HG02943 (cell line): Measurements from ENCODE around the gene CDH23.

Experiments
- ATAC-seq: cut with Tn5 transposase; IDR thresholded peaks from one replicate; pipeline ENCODE4 v1.9.1; 2021; ENCODE audit warnings: mild to moderate bottlenecking, low read depth, moderate library complexity; ENCODE audit not compliant: unreplicated experiment

CDH23 gene

DNA sequence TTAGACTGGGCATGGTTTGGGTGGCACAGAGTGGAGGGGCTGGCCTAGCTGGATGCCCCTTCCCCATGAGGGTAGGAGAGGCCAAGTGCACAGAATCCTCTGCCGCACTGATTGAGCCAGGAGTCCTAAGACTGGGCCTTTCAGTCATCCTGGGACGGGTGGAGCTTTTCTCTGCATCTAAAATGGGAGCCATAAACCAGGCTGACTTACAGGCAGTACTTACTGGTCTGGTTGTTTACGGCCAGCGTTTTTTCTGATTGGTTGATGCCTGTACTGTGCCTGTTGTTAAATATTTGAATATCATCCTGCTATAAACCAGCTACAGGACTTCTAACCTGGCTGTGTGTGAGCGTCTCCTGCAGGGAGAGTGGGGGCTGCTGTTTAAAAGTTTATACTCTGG, 107.8 kb downstream of the CDH23 start:
- ATAC-seq, result no peak

DNA sequence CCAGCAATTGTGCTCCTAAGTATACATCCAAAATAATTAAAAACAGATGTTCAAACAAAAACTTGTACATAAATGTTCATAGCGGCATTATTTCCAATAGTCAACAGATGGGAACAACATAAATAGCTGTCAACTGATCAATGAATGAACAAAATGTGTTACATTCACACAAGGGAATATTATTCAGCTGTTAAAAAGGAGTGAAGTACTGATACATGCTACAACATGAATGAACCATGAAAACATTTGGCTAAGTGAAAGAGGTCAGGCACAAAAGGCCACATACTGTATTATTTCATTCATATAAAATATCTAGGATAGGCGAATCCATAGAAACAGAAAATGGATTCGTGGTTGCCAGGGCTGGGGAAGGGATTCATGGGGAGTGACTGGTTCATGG, 109.1 kb downstream of the CDH23 start:
- no peak for ATAC-seq

DNA sequence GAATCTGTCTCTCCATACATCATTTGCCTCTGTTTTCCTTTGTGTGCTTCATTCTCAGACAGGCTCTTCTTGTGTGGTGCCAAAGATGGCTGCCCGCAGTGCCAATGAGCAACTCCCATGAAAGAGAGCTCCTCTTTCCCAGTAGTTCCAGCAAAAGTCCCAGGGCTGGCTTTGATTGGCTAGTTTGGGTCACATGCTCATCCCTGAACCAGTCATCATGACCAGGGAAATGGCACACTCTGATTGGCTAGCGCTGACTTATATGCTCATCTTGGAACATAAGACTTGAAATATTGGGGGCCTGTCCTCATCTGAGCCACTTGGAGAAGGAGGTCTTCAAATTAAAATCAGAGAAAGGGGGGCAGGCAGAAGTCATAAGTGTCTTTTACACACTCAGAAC, 112.7 kb downstream of the CDH23 start:
- no peak for ATAC-seq

DNA sequence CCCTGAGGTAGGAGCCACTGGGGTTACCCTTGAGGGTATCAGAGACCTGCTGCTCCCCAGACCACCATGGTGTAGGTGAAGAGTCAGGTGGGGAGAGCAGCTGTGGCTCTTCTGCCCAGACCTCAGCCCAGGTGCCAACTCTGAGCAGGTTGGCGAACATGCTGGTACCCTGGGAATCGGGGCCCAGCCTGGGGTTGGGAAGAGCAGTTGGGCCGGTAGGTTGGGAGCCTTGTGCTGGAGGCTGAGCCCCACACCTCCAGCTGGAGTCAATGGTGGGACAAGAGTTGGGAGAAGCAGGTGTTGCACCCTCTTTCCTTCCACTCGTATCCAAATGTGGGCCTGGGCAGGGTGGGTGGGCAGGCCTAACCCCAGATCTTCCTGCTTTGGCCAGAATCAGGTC, 114.5 kb downstream of the CDH23 start:
- no peak for ATAC-seq

DNA sequence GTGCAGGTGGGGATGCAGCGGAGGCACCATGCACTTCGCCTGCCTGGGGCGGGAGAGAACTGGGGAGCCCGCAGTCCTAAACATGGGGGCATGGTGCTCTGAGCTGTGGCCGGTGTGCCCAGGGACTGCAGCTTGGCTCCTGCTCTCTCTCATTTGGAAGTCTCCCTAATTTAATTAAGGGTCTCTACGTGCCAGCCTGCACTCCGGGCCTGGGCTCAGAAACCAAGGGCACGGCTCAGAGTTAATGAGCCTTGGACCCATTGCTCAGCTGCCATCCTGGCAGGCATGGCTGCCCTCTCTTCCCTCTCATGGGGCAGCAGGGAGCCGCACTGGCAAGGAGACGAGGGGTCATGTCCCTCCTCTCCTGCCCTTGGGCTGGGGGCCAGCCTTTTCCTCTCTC, 115.6 kb downstream of the CDH23 start:
- no peak for ATAC-seq

DNA sequence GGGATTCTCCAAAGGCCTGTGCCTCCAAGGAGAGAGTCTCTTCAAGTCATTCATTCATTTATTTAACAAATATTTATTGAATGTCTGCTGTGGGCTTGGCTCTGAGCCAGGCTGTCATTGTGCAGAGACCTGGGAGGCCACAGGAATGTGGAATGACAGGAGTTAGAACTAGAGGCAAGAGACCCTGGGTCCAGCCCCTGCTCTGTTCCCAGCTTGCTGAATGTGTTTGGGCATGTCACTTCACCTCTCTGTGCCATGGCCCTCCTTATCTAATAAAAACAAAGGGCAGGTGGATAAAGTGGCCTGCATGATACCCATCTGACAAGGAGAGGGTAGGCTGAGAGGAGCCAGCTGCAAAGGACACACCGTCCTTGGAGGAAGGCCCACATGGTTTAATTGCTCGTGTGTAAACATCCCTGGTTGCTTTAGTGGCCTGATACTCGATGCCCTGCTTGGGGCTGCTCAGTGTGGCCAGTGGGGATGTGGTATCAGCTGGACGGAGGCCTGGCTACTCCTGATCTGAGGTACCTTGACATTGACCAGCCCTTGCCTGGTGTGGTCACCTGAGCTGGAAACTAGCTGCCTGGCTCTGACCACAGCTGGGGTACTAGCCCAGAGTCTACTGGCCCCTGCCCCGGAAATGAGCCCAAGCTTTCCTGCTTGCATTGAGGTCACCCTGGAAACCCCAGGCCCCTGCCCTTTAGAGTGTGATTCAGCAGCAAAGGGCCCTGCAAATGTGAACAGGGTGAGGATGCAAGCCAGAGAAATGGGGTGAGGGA, 116.2 kb downstream of the CDH23 start:
- no peak for ATAC-seq

DNA sequence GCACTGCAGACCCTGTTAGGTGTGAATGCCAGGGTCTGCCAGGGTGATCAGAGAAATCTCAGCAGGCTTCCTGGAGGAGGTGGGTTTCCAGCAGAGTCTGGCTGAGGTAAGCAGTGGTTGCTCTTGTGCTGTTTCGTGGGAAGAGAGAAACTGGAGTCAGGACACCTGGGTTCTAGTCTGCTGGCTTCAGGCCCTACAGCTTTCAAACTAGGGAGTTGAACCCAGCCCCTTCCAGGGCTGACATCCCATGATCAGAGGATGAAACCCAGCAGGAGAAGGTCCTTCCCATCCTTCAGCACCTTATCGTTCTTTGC, 116.8 kb downstream of the CDH23 start:
- ATAC-seq, result no peak

DNA sequence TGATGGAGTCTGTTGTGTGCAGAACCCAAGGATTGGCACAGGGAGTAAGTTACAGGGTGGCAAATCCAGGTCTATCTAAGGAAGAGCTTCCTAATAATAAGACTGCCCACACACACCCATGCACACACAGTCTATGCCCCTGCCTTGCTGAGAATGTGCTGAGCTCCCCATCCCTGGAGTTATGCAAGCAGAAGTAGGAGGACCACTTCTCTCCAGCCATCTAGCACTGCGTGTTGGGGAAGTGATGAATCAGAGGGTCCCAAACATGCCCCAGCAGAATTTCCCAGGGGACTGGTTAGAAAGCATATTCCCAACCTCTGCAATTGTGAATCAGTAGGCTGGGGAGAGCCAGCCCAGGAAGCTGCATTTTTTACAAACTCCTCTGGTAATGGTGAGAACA, 117.2 kb downstream of the CDH23 start:
- ATAC-seq, result no peak

DNA sequence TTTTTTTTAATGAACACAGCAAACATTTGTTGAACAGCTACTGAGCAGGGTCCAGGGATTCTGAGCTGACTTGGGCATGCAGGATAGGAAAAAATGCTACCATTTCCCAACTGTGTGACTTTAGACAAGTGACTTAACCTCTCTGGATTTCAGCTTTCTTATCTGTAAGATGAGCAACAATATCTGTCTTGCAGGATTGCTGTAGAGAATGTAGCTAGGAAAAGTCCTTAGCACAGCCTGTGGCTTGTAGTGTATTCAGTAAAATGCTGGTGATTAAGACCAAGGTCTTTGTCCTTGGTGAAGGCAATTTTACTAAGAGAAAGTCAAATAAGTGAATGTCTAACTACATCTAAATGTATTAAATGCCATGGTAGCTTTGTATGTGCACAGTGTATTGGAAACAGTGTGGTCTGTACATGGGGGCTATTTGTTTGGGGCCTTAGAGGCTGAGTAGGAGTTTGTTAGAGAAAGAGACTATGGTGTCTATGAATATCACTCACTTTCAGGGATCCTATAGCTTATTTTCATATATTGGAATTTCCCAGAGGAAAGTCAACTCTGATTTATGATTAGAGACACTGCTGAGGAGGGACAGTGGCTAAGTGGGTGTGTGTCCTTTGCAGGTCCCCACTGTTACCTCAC, 118.9 kb downstream of the CDH23 start:
- ATAC-seq, result no peak

DNA sequence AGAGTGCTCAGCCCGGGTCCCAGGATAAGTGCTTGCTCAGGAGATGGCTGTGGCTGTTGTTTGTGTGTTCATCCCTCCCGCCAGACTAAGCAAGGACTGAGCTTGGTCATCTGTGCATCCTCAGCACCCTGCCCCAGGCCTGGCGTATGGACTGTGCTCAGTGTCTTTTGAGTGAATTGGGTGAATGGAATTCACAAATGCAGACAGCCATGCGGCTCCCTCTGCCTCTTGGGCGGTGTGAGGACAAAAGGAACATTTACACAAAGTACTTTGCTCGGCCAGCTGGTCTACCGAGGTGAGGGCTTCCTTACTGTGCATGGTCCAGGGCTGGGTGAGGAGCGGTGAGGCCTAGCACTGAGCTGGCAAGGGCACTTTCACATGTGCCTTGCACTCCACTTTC, 120.2 kb downstream of the CDH23 start:
- ATAC-seq, result no peak

DNA sequence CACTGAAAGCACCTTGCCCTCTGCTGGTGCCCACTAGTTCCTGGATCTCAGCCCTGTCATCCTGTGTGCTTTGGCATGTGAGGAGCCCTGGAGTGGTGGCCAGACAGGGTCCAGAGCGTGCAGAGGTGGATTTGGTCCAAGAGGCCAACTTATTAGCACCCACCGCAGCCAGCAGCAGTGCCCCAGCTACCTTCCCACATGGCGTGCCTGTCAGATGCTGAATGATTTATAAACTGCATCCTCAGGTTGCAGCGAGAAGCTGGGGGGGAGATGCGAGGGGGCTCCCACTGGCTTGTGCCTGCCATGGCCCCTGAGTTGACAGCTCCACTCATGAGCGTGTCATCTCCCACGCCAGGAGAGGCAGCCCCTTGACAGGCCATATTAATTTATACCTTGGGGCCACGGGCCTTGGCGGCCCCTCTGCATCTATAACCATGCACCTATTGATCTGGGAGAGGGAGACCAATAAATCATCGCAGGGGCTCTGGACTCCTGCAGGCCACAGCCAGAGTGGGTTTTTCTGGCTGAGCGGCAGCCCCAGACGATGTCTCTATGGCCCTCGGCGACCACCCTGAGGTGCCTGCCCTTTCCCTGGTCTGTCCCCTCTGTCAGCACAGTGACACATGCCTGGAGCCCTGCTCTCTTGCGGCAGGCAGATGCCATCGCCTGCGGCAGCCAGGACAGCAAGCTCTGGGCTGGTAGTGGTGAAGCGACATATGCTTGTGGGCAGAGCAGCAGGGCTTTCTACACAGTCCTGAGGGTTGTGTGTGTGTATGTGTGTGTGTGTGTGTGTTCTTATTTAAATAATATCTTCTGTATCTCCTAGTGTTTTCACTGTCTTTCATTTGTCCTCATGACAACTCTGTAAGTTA, 120.8 kb downstream of the CDH23 start:
- ATAC-seq, result no peak

DNA sequence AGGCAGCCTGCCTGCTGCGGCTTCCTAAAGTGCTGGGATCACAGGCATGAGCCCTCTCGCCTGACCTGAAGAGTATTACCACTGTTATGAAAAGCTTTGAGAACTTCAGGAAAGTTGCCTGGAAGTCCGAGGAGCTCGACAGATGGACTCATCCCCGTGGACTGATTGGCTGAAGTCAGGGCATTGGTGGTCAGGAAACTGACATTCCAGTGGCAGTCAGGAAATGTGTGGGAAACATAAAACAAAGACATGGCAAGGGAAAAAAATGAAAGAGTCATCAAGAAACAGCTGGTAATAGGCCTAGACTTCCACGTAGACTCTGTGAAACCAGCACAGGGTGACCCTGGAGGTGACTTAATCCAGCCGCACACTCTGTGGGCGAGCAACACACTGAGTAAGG, 123.3 kb downstream of the CDH23 start:
- no peak for ATAC-seq

DNA sequence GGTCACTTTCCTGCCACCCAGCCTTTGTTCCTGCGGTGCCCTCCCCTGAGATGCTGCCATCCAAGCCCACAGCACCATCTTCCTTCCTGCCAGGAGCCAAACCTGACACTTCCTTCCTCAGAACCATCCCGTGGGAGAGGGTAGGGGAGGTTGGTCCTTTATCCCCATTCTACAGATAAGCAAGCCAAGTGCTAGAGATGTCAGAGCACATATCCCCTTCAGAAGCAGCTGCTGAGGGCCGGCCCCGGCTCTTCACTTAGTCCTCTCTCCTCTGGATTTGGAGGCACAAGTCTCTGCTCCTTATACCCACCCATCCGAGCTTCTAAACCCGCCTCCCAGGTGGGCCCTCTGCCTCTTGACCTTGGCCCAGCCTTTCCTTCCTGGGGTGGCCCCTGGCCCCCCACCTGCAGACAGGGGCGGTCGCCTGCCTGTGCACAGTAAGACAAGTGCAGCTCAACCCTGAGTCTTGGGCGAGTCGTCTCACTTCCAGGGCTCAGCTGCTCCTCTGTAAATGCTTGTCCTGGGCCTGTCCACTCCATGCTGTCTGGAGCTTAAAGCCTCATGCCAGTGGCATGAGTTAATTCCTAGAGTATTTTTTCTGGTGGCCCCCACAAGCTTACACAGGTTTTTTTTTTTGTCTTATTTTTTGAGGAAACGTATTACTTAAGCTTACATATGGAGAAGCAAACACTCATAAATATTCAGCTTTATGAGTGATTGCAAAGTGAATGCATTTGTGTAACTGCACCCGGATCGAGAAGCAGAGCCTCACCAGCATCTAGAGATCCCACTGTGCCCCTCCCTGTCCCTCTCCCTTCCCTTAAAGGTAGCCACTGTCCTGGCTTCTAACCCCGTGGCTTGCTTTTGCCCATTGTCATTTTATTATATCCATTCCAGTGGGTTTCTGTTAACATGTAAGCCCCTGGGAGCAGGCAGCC, 125.1 kb downstream of the CDH23 start:
- no peak for ATAC-seq

DNA sequence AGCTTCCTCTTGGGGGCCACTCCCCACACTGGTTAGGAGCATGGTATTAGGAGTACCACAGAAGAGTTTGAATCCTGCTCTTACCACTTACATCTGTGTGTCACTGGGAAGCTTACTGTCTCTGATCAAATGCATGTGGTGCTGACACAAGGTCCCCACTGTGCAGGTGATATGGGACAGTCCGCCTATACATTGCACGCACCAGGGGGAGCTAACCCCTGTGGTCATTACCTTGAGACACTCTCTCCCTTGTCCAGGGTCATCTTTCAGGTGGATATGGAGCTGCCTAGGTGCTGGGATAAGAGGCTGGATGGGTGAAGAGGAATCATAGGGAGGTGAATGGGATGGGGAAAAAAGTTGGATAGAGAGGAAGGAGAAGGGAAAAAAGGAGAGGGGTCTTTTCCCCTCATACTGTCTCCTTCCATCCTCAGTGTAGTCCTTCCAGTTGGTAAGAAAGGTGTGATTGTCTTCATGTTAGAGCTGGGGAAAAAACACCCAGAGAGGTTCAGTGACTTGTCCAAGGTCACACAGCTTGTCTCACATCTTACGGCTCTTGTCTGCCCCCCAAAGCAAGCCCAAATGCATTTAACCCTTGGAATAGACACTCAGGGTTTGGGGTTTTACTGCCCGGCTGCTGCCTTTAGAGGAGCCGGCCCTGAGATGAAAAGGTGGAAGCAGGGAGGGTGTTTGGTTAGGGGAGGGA, 125.9 kb downstream of the CDH23 start:
- no peak for ATAC-seq

DNA sequence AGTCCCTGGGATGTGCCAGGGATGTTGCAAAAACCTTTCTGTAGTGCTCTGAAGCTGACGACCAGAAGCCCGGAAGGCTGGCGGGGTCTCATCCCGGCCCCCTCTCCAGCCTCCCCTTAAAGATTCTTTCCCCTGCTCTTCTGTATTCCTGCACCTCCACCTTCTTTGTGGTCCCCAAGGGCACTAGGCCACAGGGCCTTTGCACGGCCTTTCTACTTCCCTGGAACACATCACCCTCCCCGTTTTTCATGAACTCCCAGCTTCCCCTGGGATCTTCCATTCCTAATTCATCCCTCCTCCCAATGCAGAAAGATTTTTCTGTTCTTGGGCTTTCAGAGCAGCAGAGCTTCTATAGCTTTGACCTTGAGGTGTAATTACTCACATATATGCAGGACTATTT, 127.0 kb downstream of the CDH23 start:
- no peak for ATAC-seq

DNA sequence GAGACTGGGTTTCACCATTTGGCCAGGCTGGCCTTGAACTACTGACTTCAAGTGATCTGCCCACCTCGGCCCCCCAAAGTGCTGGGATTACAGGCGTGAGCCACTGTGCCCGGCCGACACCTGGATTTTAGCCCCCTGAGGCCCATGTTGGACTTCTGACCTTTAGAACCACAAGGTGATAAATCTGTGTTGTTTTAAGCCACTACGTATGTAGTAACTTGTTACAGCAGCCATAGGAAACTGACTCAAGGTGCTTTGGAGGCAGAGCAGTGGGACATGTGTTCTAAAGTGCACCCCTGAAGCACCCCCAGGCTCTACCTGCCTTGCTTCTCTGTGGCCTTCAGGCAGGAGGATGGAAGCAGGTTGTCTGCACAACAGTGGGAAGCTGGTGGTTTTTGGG, 128.4 kb downstream of the CDH23 start:
- no peak for ATAC-seq

DNA sequence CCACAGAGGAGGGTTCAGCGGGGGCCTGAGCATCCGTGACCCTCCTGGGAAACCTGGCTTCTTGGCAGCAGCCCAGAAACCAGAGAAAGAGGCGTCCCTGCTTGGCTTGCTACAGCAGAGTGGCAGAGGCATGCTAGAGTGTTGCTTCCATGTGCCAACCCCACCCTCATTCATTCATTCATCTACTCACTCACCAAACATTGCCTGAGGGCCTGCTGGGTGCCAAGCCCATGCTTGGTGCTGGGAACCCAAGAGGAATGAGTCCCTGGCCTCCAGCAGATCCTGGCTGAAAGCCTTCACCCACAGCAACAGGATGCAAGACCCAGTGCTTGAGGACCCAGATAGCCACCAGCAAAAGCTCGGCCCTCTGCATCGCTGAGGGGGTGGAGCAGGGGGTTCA, 129.0 kb downstream of the CDH23 start:
- no peak for ATAC-seq

DNA sequence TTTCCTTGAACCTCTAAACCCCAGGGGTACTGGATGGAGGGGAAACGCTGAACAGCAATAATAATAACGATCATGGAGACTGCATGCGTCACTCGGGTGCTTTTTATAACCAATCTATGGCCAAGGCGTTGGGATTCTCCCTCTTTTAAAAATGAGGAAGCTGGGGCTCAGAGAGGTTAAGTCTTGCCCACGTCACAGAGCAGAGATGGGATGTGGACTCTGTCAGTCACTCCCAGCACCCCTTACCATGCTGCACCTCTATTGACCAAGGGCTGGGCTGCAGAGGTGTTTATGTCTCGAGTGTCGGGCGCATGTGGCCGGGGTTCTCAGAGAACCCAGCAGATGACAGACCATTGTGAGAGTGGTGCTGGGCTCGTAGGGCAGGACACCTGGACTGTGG, 129.9 kb downstream of the CDH23 start:
- no peak for ATAC-seq

DNA sequence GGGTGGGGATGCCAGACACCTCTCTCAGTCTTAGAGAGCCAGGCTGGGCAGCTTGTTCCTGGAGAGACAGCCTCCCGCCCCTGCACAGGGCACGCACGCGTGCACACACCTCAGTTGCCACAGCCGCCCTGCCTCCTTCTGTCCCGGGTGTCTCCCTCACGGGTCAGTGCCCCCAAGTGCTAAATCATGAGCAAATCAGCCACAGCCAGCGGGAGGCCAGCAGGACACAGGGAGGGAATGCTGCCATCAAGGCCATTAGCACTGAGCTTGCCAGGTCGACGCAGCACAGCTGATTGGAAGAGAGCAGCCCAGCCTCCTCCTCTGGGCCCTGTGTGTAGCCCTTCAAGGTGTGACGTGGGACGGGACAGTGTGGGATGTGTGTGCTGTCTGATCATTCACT, 130.4 kb downstream of the CDH23 start:
- ATAC-seq, result no peak
